Measurements from ENCODE around the gene SPTB.
A peak's percentile ranks its signal among the peaks of the same experiment; 100 is the strongest.

The SPTB gene

DNA sequence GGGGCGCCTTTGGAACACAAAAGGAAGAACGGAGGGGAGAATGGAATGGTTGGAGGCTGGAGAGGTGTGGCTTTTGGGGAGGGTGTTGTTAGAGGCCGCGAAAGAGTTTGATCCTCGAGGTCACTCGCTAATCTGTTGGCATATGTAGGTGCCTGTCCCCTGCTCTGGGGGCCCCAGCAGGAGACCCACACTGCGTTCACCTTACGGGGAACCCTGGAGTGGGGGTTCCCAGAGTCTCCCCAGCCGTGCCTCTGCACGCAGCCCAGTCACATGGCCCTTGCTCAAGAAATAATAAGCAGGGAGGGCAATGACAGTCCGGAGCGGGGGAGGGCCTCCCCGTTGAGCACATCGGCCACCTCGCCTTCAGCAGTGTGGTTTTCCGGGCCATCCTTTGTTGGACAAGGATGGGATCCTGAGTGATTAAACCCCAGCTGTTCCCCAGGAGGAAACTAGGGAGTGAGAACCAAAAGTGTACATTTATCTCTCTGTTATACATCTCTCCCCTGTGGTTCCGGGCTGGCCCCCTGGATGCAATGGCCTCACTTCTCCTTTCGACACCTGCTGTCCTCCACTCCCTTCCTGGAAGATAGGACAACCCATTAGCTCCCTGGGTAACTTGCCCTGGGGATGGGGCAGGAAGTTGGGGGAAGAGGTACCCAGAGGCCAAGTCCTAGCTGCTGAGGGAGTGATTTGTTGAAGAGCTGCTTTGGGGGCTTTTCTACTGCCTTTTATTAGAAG is 174.2 kb downstream of the SPTB start:
- Histone ChIP-seq H3K9ac (peak overlapping the region; percentile 90), H3K27me3 (ENCODE audit: control insufficient read depth, insufficient read depth, low read length) (no peaks in the 10 kb centered on the region), H3K9me3 (ENCODE audit: control insufficient read depth, low read length) (no peaks in the 10 kb centered on the region), H3K36me3 (ENCODE audit: control insufficient read depth, insufficient read depth, low read length) (no peaks in the 10 kb centered on the region), H3K4me2 (ENCODE audit: low read length) (peak overlapping the region; percentile 97), H3K4me1 (peaks cover 53% of the 10 kb centered on the region), H3K27ac (peak overlapping the region; percentile 83), H2AFZ (peak overlapping the region; percentile 96), H3K79me2 (peaks cover 19% of the 10 kb centered on the region), H3K4me3 (ENCODE audit: low read depth, low read length) (peak overlapping the region; percentile 74)
- TF ChIP-seq, protein P1, sequence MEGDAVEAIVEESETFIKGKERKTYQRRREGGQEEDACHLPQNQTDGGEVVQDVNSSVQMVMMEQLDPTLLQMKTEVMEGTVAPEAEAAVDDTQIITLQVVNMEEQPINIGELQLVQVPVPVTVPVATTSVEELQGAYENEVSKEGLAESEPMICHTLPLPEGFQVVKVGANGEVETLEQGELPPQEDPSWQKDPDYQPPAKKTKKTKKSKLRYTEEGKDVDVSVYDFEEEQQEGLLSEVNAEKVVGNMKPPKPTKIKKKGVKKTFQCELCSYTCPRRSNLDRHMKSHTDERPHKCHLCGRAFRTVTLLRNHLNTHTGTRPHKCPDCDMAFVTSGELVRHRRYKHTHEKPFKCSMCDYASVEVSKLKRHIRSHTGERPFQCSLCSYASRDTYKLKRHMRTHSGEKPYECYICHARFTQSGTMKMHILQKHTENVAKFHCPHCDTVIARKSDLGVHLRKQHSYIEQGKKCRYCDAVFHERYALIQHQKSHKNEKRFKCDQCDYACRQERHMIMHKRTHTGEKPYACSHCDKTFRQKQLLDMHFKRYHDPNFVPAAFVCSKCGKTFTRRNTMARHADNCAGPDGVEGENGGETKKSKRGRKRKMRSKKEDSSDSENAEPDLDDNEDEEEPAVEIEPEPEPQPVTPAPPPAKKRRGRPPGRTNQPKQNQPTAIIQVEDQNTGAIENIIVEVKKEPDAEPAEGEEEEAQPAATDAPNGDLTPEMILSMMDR (IDR thresholded peaks at IDR 0.05), result no peak

- Histone ChIP-seq H3K9me3 (ENCODE audit: control insufficient read depth, low read length) (no peaks in the 10 kb centered on the region), H3K27ac (peak overlapping the region; percentile 83), H3K4me1 (peaks cover 47% of the 10 kb centered on the region), H3K36me3 (ENCODE audit: control insufficient read depth, insufficient read depth, low read length) (no peaks in the 10 kb centered on the region), H3K4me3 (ENCODE audit: low read depth, low read length) (peak overlapping the region; percentile 74), H3K9ac (peak overlapping the region; percentile 90), H3K27me3 (ENCODE audit: control insufficient read depth, insufficient read depth, low read length) (no peaks in the 10 kb centered on the region), H3K79me2 (peaks cover 12% of the 10 kb centered on the region), H2AFZ (peak overlapping the region; percentile 96), H3K4me2 (ENCODE audit: low read length) (peak overlapping the region; percentile 97)
- TF ChIP-seq, protein P1 (IDR thresholded peaks at IDR 0.05), result no peak
These were observed 174.8 kb downstream of the SPTB start for GRCh38 chr14:64704743-64705380.

GRCh38 chr14:64704143-64704742 is 175.5 kb downstream of the SPTB start, which contains the start of gene PLEKHG3:
Gene PLEKHG3, plus strand, starts transcription at chr14:64704424. Its CDS starts 23,208 bp downstream, at chr14:64727632.
- peak within 1 kb of the TSS; percentile 83 for H3K27ac ChIP-seq
- H3K36me3 ChIP-seq (ENCODE audit: control insufficient read depth, insufficient read depth, low read length), result no peaks in the 10 kb centered on the region
- peaks cover 10% of the 10 kb centered on the region for H3K79me2 ChIP-seq
- H3K9ac ChIP-seq, result peak within 1 kb of the TSS; percentile 90
- H3K4me3 ChIP-seq (ENCODE audit: low read depth, low read length), result peak within 1 kb of the TSS; percentile 74
- H3K4me1 ChIP-seq, result peaks cover 46% of the 10 kb centered on the region
- H3K27me3 ChIP-seq (ENCODE audit: control insufficient read depth, insufficient read depth, low read length), result no peaks in the 10 kb centered on the region
- no peaks in the 10 kb centered on the region for H3K9me3 ChIP-seq (ENCODE audit: control insufficient read depth, low read length)
- TF ChIP-seq, protein P1 (IDR thresholded peaks at IDR 0.05), result no peak
- peak within 1 kb of the TSS; percentile 97 for H3K4me2 ChIP-seq (ENCODE audit: low read length)
- peak within 1 kb of the TSS; percentile 96 for H2AFZ ChIP-seq

- Histone ChIP-seq H3K4me1 (peaks cover 47% of the 10 kb centered on the region), H3K36me3 (ENCODE audit: control insufficient read depth, insufficient read depth, low read length) (no peaks in the 10 kb centered on the region), H3K79me2 (peaks cover 5% of the 10 kb centered on the region), H3K27me3 (ENCODE audit: control insufficient read depth, insufficient read depth, low read length) (no peaks in the 10 kb centered on the region), H2AFZ (peak overlapping the region; percentile 96), H3K4me3 (ENCODE audit: low read depth, low read length) (peak overlapping the region; percentile 74), H3K27ac (peak overlapping the region; percentile 83), H3K9me3 (ENCODE audit: control insufficient read depth, low read length) (no peaks in the 10 kb centered on the region), H3K4me2 (ENCODE audit: low read length) (peak overlapping the region; percentile 97), H3K9ac (peak overlapping the region; percentile 90)
- TF ChIP-seq, protein P1 (IDR thresholded peaks at IDR 0.05), result no peak
These were observed 176.1 kb downstream of the SPTB start for GRCh38 chr14:64703395-64704142.

All from parathyroid adenoma (tissue), 2 donors.